ENCODE results near the gene PFKL. TPM values are rescaled to one million over a fixed set of nuclear protein-coding genes. Genes with fewer than 3 reads are reported as not detected.

The PFKL gene
- total RNA-seq = 112 to 129 TPM (median 129 TPM) in 3 replicates
- long read RNA-seq, transcript PFKL-201 (22 exons, 2,912 nt) = major isoform, 585 of 703 reads
- long read RNA-seq, partial matches to known transcripts = 45 of 703 reads
- long read RNA-seq, other reads (novel, unspliced or antisense) = 69 of 703 reads

- peak within 1 kb of the TSS; percentile 88 for H3K27ac Mint-ChIP-seq (ENCODE audit: unreplicated experiment)
These were observed at the start of gene PFKL for GRCh38 chr21:44299458-44300261. Gene PFKL (plus strand): TSS chr21:44300053. CDS start chr21:44300106, 53 bp downstream.

DNA sequence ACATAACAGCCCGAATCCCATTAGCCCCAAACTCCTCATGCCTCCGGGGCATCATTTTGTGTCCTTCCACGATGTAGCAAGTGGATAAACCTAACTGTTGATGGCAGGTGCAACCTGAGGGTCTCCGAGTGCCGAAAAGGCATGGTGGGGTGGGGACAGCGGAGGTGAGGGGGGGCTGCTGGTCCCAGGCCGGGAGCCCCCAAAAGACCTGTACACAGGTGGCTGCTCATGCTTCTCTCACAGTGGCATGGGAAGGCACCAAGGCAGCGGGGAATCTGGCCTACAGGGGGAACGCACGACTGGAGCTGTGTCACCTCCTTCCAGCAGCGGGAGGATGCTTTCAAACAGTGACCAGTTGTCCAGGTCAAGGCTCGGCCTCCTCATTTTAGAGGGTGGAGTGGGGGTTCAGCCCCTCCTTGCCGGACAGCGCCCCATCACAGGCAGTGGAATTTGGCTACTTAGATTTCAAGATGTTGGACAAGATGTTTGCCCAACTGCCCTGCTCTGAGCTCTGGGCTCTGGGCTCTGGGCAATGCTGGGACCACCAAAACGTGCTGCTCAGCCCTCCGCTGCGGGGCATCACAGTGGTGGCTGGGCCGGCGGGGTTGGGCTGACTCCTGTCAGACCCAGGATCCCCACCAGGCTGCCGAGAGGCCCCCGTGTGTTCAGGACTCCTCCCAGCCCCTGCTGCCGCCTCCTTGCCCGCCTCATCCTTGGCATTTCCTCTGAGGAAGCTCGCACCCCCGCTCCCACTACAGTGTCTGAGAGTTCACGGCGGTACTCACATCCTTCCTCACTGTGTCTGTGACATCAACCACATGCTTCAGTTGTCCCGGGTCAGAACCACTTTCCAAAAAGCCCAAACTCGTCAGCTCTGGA is 45.8 kb upstream of the PFKL start:
- Mint-ChIP-seq H3K4me1 (ENCODE audit: low read depth) (peaks cover 3% of the 10 kb centered on the region), H3K4me3 (ENCODE audit: unreplicated experiment) (no peak overlapping the region), H3K36me3 (ENCODE audit: low read depth) (no peaks in the 10 kb centered on the region), H3K27me3 (ENCODE audit: low read depth) (peaks cover under 1% of the 10 kb centered on the region), H3K27ac (ENCODE audit: unreplicated experiment) (no peak overlapping the region), H3K9me3 (ENCODE audit: low read depth) (no peaks in the 10 kb centered on the region)
- peak; percentile 90 for DNase-seq (ENCODE audit: low spot score)
- TF ChIP-seq, protein P1, sequence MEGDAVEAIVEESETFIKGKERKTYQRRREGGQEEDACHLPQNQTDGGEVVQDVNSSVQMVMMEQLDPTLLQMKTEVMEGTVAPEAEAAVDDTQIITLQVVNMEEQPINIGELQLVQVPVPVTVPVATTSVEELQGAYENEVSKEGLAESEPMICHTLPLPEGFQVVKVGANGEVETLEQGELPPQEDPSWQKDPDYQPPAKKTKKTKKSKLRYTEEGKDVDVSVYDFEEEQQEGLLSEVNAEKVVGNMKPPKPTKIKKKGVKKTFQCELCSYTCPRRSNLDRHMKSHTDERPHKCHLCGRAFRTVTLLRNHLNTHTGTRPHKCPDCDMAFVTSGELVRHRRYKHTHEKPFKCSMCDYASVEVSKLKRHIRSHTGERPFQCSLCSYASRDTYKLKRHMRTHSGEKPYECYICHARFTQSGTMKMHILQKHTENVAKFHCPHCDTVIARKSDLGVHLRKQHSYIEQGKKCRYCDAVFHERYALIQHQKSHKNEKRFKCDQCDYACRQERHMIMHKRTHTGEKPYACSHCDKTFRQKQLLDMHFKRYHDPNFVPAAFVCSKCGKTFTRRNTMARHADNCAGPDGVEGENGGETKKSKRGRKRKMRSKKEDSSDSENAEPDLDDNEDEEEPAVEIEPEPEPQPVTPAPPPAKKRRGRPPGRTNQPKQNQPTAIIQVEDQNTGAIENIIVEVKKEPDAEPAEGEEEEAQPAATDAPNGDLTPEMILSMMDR (IDR thresholded peaks at IDR 0.05) = no peak

More at GRCh38 chr21:44299458-44300261, at the start of gene PFKL:
- Mint-ChIP-seq H3K36me3 (ENCODE audit: low read depth) (no peaks in the 10 kb centered on the region), H3K4me1 (ENCODE audit: low read depth) (peaks cover 41% of the 10 kb centered on the region), H3K27me3 (ENCODE audit: low read depth) (no peaks in the 10 kb centered on the region), H3K9me3 (ENCODE audit: low read depth) (no peaks in the 10 kb centered on the region), H3K4me3 (ENCODE audit: unreplicated experiment) (peak within 1 kb of the TSS; percentile 77)
- DNase-seq (ENCODE audit: low spot score) = no peak
- TF ChIP-seq, protein P1 (IDR thresholded peaks at IDR 0.05) = peak; percentile 18

DNA sequence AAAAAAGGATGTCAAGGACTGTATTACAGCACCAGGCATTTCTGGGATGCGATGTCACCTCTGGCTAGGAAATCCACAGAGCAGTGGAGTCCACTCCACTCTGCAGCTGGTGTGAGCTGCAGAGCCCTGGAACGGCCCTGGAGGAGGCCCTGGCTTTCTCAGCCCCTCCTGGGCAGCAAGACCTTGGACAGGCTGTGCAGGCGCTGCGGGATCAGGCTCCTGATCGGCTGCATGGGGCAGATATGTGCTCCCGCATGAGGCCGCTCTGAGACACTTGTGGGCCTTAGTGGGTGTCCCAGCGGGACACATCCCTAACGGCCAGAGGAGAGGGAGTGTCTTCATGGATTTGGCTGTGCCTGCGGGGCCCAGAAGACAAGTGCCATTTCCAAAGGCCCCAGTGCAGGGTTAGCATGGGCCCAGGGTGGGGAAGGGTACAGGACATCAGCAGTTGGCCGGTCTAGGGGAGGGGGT is 44.3 kb upstream of the PFKL start:
- Mint-ChIP-seq H3K4me1 (ENCODE audit: low read depth) (peaks cover 3% of the 10 kb centered on the region), H3K4me3 (ENCODE audit: unreplicated experiment) (no peak overlapping the region), H3K36me3 (ENCODE audit: low read depth) (peaks cover 2% of the 10 kb centered on the region), H3K27ac (ENCODE audit: unreplicated experiment) (no peak overlapping the region), H3K9me3 (ENCODE audit: low read depth) (peaks cover 9% of the 10 kb centered on the region), H3K27me3 (ENCODE audit: low read depth) (peaks cover 7% of the 10 kb centered on the region)
- DNase-seq (ENCODE audit: low spot score) = peak; percentile 57
- TF ChIP-seq, protein P1 (IDR thresholded peaks at IDR 0.05) = no peak

DNA sequence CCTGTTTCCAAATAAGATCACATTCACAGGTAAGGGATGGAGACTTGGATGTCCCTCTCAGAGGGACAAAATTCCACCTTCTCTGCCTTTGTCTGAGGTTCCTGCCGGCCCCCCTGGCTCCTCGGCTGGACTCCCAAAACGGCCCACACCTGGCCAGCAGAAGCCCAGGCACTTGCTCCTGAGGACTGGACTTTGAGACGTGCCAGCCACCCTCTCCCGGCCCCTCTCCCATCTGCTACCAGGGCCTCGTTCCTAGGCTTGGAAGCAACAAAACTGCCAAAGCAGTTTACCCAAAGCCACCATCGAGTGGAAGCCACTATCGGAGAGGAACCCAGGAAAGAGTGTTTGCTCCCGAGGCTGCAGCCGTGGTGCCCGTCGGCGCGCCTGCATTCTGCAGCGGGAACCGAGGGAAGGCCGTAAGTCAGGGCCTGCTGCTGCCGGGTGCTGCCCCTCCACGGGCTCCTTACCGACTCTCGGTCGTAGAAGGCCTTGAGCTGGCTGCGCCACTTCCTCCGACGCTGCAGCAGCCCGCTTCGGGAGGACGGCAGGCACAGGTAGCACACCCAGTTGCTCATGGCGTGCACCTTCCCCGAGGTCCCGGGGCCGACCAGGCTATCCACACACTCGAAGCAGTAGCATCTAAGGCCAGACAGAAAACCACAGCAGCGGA is 41.7 kb upstream of the PFKL start:
- no peak overlapping the region for H3K27ac Mint-ChIP-seq (ENCODE audit: unreplicated experiment)
- peak; percentile 88 for DNase-seq (ENCODE audit: low spot score)
- H3K27me3 Mint-ChIP-seq (ENCODE audit: low read depth) = peaks cover 8% of the 10 kb centered on the region
- TF ChIP-seq, protein P1 (IDR thresholded peaks at IDR 0.05) = no peak
- H3K36me3 Mint-ChIP-seq (ENCODE audit: low read depth) = peaks cover 2% of the 10 kb centered on the region
- peaks cover 9% of the 10 kb centered on the region for H3K9me3 Mint-ChIP-seq (ENCODE audit: low read depth)
- peaks cover 3% of the 10 kb centered on the region for H3K4me1 Mint-ChIP-seq (ENCODE audit: low read depth)
- no peak overlapping the region for H3K4me3 Mint-ChIP-seq (ENCODE audit: unreplicated experiment)
